Activated T-helper 2 cell treated with anti-CD3 and anti-CD28 coated beads, Interferon-gamma antibody, Interleukin-2, Interleukin-4, amounts not matched to agents 10 μg/mL and 5 μg/mL and 100 μg/mL, durations not matched to agents 14 hours and 24 hours and 36 hours (primary cell): Measurements from ENCODE around the gene AREL1. TPM values are rescaled to one million over a fixed set of nuclear protein-coding genes. Genes with fewer than 3 reads are reported as not detected.

Experiments used
- DNase-seq: peaks from one replicate; pipeline ENCODE4 v3.0.0; 2021; ENCODE audit warnings: low spot score
- H3K27ac Mint-ChIP-seq: one replicate; pipeline ENCODE4 v1.8.0; 2021; ENCODE audit warnings: mixed read lengths
- H3K27me3 Mint-ChIP-seq: one replicate; pipeline ENCODE4 v1.8.0; 2021; ENCODE audit warnings: low read depth, mixed read lengths
- H3K36me3 Mint-ChIP-seq: one replicate; pipeline ENCODE4 v1.8.0; 2021; ENCODE audit warnings: low read depth, mixed read lengths
- H3K4me1 Mint-ChIP-seq: one replicate; pipeline ENCODE4 v1.8.0; 2021; ENCODE audit warnings: low read depth, mixed read lengths
- H3K4me3 Mint-ChIP-seq: one replicate; pipeline ENCODE4 v1.8.0; 2021; ENCODE audit warnings: low read depth, mild to moderate bottlenecking, moderate library complexity, mixed read lengths
- H3K9me3 Mint-ChIP-seq: one replicate; pipeline ENCODE4 v1.8.0; 2021; ENCODE audit warnings: mixed read lengths
- intact Hi-C: fragments of 100-400 bp; cut with micrococcal nuclease; formaldehyde crosslinking; loops from one replicate; pipeline ENCODE4 v1.15.1; 2023
- total RNA-seq: library from RNA; stranded (reverse); gene quantifications from 2 replicates; pipeline ENCODE4 v1.2.3, GENCODE V29; 2022

The AREL1 gene
- total RNA-seq, 1 donor from 2014 or later, result 40.0 TPM

DNA sequence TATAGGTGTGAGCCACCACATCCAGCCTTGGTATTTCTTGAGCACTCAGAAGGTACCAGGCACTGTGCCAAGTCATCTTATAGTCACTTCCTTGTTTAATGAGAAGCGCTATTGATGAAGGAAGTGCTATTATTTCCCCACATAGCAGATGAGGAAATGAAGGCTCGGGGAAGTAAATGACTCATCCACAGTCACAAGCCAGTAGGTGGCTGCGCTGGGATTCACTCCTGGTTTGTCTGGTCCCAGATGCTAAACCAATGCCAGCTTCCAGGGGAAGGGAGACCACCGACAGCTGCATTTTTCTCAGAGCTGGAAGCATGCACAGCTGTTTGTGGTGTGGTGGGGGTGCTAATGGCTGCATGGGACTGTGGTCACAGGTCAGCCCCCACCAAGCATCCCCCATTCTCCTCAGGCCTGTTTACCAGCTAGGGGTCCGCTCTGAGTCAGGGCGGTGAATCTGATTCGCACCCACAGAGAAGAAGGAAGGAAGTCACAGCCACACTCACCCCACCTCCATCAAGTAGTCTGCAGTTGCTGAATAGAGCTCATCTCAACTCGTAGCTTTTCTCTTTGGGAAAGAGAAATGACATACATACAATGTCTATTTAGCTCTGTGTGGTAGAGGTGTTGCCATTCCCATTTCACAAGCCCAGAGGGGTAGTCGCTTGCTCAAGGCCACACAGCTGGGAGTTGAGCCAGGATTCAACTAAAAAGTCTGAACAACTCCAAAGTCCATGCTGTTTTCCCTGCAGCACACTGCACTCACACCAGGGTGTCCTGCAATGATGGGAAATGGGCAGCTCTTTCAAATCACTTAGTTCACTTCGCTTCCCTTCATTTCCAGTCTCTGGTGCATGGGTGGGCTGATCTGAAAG, 94.6 kb downstream of the AREL1 start:
- no peak overlapping the region for H3K4me3 Mint-ChIP-seq
- H3K27ac Mint-ChIP-seq, result peak overlapping the region; percentile 24
- H3K4me1 Mint-ChIP-seq, result peaks cover 65% of the 10 kb centered on the region
- no peaks in the 10 kb centered on the region for H3K36me3 Mint-ChIP-seq
- peaks cover 25% of the 10 kb centered on the region for H3K27me3 Mint-ChIP-seq
- DNase-seq, result peak; percentile 40
- intact Hi-C loops, result loop anchor here (5.0 kb wide), 3 partner anchors 49 to 224 kb away; no protein-coding TSS in a partner anchor
- no peaks in the 10 kb centered on the region for H3K9me3 Mint-ChIP-seq

DNA sequence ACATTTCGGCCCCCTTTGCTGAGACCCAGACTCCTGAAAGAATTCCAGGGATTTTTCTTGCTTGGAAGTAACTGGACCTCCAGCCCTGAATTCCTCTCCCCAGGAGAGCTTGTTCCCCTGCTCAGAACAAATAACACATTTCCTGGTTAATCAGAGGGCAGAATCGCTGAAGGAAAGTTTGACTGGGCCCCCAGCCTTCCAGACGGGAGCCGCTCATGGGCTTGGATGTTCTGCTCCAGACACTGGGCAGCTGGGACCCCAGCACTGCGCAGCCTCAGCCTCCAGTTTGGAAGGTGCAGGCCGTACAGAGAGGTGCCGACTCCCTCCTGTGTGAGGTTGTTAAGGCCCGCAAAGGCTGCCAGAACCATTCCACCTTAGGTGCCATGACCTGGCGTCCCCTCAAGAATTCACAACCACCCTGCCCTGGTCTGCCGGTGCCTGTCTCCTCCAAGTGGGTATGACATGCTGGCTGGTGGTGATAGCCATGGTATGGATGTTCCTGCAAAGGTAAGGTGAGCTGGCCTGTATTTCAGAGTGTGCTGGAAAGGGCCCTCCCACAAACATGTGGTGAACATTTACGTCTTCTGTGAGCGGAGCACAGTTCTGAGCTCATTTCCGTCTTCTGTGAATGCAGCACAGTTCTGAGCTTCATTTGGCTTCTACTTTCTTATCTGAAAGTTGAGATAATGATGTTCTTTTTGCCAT, 95.7 kb downstream of the AREL1 start:
- DNase-seq, result no peak
- Mint-ChIP-seq H3K36me3 (no peaks in the 10 kb centered on the region), H3K27ac (no peak overlapping the region), H3K4me3 (no peak overlapping the region), H3K9me3 (no peaks in the 10 kb centered on the region), H3K27me3 (peaks cover 22% of the 10 kb centered on the region), H3K4me1 (peaks cover 65% of the 10 kb centered on the region)
- intact Hi-C loops, result loop anchor here (5.0 kb wide), 3 partner anchors 50 to 225 kb away; no protein-coding TSS in a partner anchor

DNA sequence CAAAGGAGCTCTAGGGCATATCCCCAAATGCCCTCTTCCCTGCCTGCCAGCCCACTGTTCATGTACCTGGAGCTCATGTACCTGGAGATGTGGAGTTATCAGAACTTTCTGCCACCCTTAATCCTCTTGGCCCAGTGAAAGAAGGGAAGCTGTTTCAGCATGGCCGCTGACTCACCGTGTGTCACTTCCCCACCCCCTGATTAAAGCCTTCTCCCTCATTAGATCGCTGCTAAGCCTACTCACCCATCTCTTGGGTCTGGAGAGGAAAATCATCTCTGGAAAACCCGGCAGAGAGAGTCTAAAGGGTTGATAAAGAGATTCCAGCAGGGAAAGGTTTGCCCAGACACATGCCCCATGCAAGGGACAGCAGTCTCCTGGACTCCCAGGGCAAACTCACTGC, 96.4 kb downstream of the AREL1 start:
- Mint-ChIP-seq H3K27ac (no peak overlapping the region), H3K36me3 (no peaks in the 10 kb centered on the region), H3K9me3 (no peaks in the 10 kb centered on the region), H3K4me3 (no peak overlapping the region), H3K4me1 (peaks cover 65% of the 10 kb centered on the region), H3K27me3 (peaks cover 24% of the 10 kb centered on the region)
- no peak for DNase-seq
- intact Hi-C loops, result loop anchor here (5.0 kb wide), 3 partner anchors 51 to 226 kb away; no protein-coding TSS in a partner anchor

DNA sequence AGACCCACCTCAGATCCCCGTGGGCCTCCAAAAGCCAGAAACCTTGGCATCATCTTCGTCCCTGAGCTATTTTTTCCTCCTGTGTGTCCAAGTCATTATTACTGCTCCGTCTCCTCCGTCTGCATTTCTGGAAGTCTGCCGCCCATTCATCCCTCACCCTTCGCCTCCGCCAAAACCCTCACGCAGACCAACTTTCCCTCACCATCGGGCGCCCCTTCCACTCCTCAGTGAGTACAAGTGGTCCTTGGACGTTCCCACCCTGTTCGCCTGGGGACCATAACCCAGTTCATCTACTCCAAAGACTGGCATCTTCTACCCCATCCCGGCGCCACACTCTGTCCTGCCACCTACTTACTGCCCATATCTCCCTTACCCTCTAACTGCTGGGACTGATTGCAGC, 97.1 kb downstream of the AREL1 start:
- peaks cover 25% of the 10 kb centered on the region for H3K27me3 Mint-ChIP-seq
- no peaks in the 10 kb centered on the region for H3K9me3 Mint-ChIP-seq
- no peak overlapping the region for H3K27ac Mint-ChIP-seq
- peaks cover 58% of the 10 kb centered on the region for H3K4me1 Mint-ChIP-seq
- H3K36me3 Mint-ChIP-seq, result no peaks in the 10 kb centered on the region
- no peak for DNase-seq
- intact Hi-C loops, result loop anchor here (5.0 kb wide), 3 partner anchors 52 to 227 kb away; no protein-coding TSS in a partner anchor
- no peak overlapping the region for H3K4me3 Mint-ChIP-seq

- H3K4me1 Mint-ChIP-seq, result peaks cover 49% of the 10 kb centered on the region
- H3K36me3 Mint-ChIP-seq, result no peaks in the 10 kb centered on the region
- intact Hi-C loops, result loop anchor here (5.0 kb wide), 4 partner anchors 52 to 253 kb away; no protein-coding TSS in a partner anchor
- no peak for DNase-seq
- H3K27me3 Mint-ChIP-seq, result peaks cover 35% of the 10 kb centered on the region
- H3K27ac Mint-ChIP-seq, result no peak overlapping the region
- H3K9me3 Mint-ChIP-seq, result no peaks in the 10 kb centered on the region
- H3K4me3 Mint-ChIP-seq, result no peak overlapping the region
These were observed 98.1 kb downstream of the AREL1 start for GRCh38 chr14:74614508-74615495.

- intact Hi-C loops, result loop anchor here (5.0 kb wide), 1 partner anchor 251 kb away; no protein-coding TSS in a partner anchor
- H3K27me3 Mint-ChIP-seq, result peaks cover 43% of the 10 kb centered on the region
- H3K36me3 Mint-ChIP-seq, result no peaks in the 10 kb centered on the region
- peak overlapping the region; percentile 59 for H3K4me3 Mint-ChIP-seq
- DNase-seq, result no peak
- H3K27ac Mint-ChIP-seq, result no peak overlapping the region
- H3K9me3 Mint-ChIP-seq, result no peaks in the 10 kb centered on the region
- H3K4me1 Mint-ChIP-seq, result peaks cover 38% of the 10 kb centered on the region
These were observed 99.5 kb downstream of the AREL1 start for GRCh38 chr14:74613211-74613914.

GRCh38 chr14:74612350-74613021, 100.4 kb downstream of the AREL1 start:
- no peaks in the 10 kb centered on the region for H3K9me3 Mint-ChIP-seq
- intact Hi-C loops, result loop anchor here (5.0 kb wide), 1 partner anchor 250 kb away; no protein-coding TSS in a partner anchor
- no peak overlapping the region for H3K27ac Mint-ChIP-seq
- peaks cover 30% of the 10 kb centered on the region for H3K4me1 Mint-ChIP-seq
- DNase-seq, result peak; percentile 76
- peak overlapping the region; percentile 70 for H3K4me3 Mint-ChIP-seq
- H3K36me3 Mint-ChIP-seq, result no peaks in the 10 kb centered on the region
- H3K27me3 Mint-ChIP-seq, result peaks cover 43% of the 10 kb centered on the region

- no peak for DNase-seq
- Mint-ChIP-seq H3K27me3 (peaks cover 43% of the 10 kb centered on the region), H3K9me3 (no peaks in the 10 kb centered on the region), H3K27ac (no peak within 1 kb of the TSS), H3K36me3 (no peaks in the 10 kb centered on the region), H3K4me1 (peaks cover 27% of the 10 kb centered on the region), H3K4me3 (peak within 1 kb of the TSS; percentile 70)
- intact Hi-C loops, result loop anchor here (5.0 kb wide), 1 partner anchor 249 kb away; no protein-coding TSS in a partner anchor
These were observed 101.1 kb downstream of the AREL1 start, which contains the start of gene LTBP2 for GRCh38 chr14:74611650-74612349. Gene LTBP2, minus strand, starts transcription at chr14:74612237. Its CDS starts 293 bp downstream, at chr14:74611944.
